Endothelial cell of umbilical vein (primary cell): Measurements from ENCODE around the gene TMC2. TPM values are rescaled to one million over a fixed set of nuclear protein-coding genes. Genes with fewer than 3 reads are reported as not detected.
"Not testable (repeated sequence)": the region's sequence is repeated elsewhere in the genome, so short reads cannot be mapped to it uniquely, and the experiment has no call there.

Experiments used
- BruUV-seq: library from RNA; stranded (reverse); fragments of 400-500 nt; replicated peaks from 2 replicates; lab custom pipeline; 2021; lab: Mats Ljungman, UMichigan
- CTCF ChIA-PET: fragments of 300-600, 350-600 bp; sonication (Branson Sonifier 250); formaldehyde crosslinking; loops from one replicate; lab custom pipeline; 2021; ENCODE audit warnings: antibody characterized with exemption, inconsistent platforms; lab: Charles Lee
- POLR2A ChIA-PET: fragments of 300-600, 350-600 bp; sonication (Branson Sonifier 250); formaldehyde crosslinking; loops from one replicate; lab custom pipeline; 2021; ENCODE audit warnings: antibody characterized with exemption, inconsistent platforms; lab: Charles Lee
- DNase-seq: peaks from one replicate; pipeline ENCODE4 v3.0.0-alpha.2; 2011; ENCODE audit warnings: low read depth, low spot score
- FAIRE-seq: peaks from 2 replicates; lab custom pipeline; 2011; peaks lifted over from hg19 to GRCh38; lab: Jason Lieb, UNC
- H2AFZ ChIP-seq: 2 replicates; pipeline ENCODE4 v1.6.0; 2012; ENCODE audit warnings: low read depth, low read length, control low read depth, inconsistent platforms
- H3K27ac ChIP-seq: 2 replicates; pipeline ENCODE4 v1.5.1; 2011; ENCODE audit warnings: low read depth, mild to moderate bottlenecking, control low read depth, low read length, moderate library complexity; ENCODE audit not compliant: insufficient read depth
- H3K27me3 ChIP-seq, 2 experiments: 2 replicates each; pipeline versions ENCODE4 v1.6.0 to v1.6.1; 2011; ENCODE audit warnings: low read length in 2 of 2, mixed read lengths in 1 of 2; ENCODE audit not compliant: control insufficient read depth in 2 of 2, insufficient read depth in 2 of 2
- H3K36me3 ChIP-seq, 2 experiments: 2 replicates in 1 of 2; 3 replicates in 1 of 2; pipeline ENCODE4 v1.5.1; 2011; ENCODE audit warnings: low read length in 2 of 2, mild to moderate bottlenecking in 1 of 2, moderate library complexity in 1 of 2; ENCODE audit not compliant: control insufficient read depth in 2 of 2, insufficient read depth in 2 of 2; ENCODE audit errors: extremely low read depth in 1 of 2
- H3K4me1 ChIP-seq: 3 replicates; pipeline ENCODE4 v1.5.1; 2011; ENCODE audit warnings: mild to moderate bottlenecking, low read length; ENCODE audit not compliant: control insufficient read depth, insufficient read depth; ENCODE audit errors: extremely low read depth
- H3K4me2 ChIP-seq: 2 replicates; pipeline ENCODE4 v1.6.1; 2011; ENCODE audit warnings: low read length, control low read depth, mixed read lengths; ENCODE audit not compliant: insufficient read depth
- H3K4me3 ChIP-seq, 3 experiments: fragments of 200-600 bp in 1 of 3; sonication (generic), shearing (Covaris generic) in 1 of 3; replicated peaks in 1 of 3; 2 replicates each; pipeline ENCODE4 v1.5.1; 2011 to 2016; ENCODE audit warnings: control low read depth in 3 of 3, low read length in 3 of 3, mild to moderate bottlenecking in 2 of 3, inconsistent platforms in 1 of 3, low read depth in 1 of 3, moderate library complexity in 1 of 3; ENCODE audit not compliant: insufficient read depth in 1 of 3
- H3K79me2 ChIP-seq: 2 replicates; pipeline ENCODE4 v1.6.0; 2012; ENCODE audit warnings: low read length, inconsistent platforms; ENCODE audit not compliant: control insufficient read depth, insufficient read depth
- H3K9ac ChIP-seq: replicated peaks from 2 replicates; pipeline ENCODE3; 2011; ENCODE audit warnings: low read length, control low read depth; ENCODE audit not compliant: insufficient read depth; ENCODE audit errors: extremely low read depth
- H3K9me1 ChIP-seq: replicated peaks from 3 replicates; pipeline ENCODE4 v1.6.0; 2011; ENCODE audit warnings: mild to moderate bottlenecking, low read length; ENCODE audit not compliant: control insufficient read depth, insufficient read depth; ENCODE audit errors: extremely low read depth
- H3K9me3 ChIP-seq: replicated peaks from 2 replicates; pipeline ENCODE4 v1.5.1; 2012; ENCODE audit warnings: low read length, inconsistent platforms; ENCODE audit not compliant: control insufficient read depth, insufficient read depth
- H4K20me1 ChIP-seq: replicated peaks from 2 replicates; pipeline ENCODE3; 2011; ENCODE audit warnings: mild to moderate bottlenecking, low read length; ENCODE audit not compliant: control insufficient read depth, insufficient read depth; ENCODE audit errors: extremely low read depth
- EZH2 ChIP-seq: IDR thresholded peaks from 2 replicates; pipeline ENCODE4 v1.6.1; 2012; ENCODE audit warnings: borderline replicate concordance, low read depth, mild to moderate bottlenecking, moderate library complexity, low read length, inconsistent platforms; ENCODE audit not compliant: severe bottlenecking
- FOS ChIP-seq: IDR thresholded peaks from 2 replicates; pipeline ENCODE4 v1.6.1; 2011; ENCODE audit warnings: mild to moderate bottlenecking, low read length, moderate library complexity, borderline replicate concordance; ENCODE audit not compliant: insufficient read depth
- GATA2 ChIP-seq: IDR thresholded peaks from 2 replicates; pipeline ENCODE4 v1.7.0; 2011; ENCODE audit warnings: low read depth, mild to moderate bottlenecking, moderate library complexity, mixed read lengths, low read length; ENCODE audit not compliant: insufficient read length, insufficient read depth
- MYC ChIP-seq: IDR thresholded peaks from one replicate; pipeline ENCODE4 v1.6.1; 2011; ENCODE audit warnings: mild to moderate bottlenecking, low read depth, low read length
- POLR2A ChIP-seq: IDR thresholded peaks from 2 replicates; pipeline ENCODE4 v1.6.1; 2012; ENCODE audit warnings: low read depth, mild to moderate bottlenecking, control low read depth, low read length
- dilution Hi-C: fragments of 300-500 bp; cut with MboI; formaldehyde crosslinking; loops from one replicate; pipeline ENCODE4 v1.15.0; 2019; ENCODE audit warnings: low sequenced_read_pairs; ENCODE audit not compliant: extremely low pct_ligation_motif_present
- intact Hi-C: fragments of 100-400 bp; cut with micrococcal nuclease; formaldehyde crosslinking; loops from one replicate; pipeline ENCODE4 v1.10.0; 2022
- polyA plus RNA-seq, 4 experiments: library from polyadenylated mRNA; depleted of rRNA in 3 of 4; stranded (reverse) in 3 of 4; unstranded in 1 of 4; fragments of >200 nt; gene quantifications; 2 replicates each; pipeline versions ENCODE4 v1.2.1 to v1.2.3, GENCODE V29; 2011 to 2012; ENCODE audit warnings: missing spikeins in 1 of 4
- total RNA-seq: library from RNA; stranded (reverse); gene quantifications from 2 replicates; pipeline ENCODE4 v1.2.3, GENCODE V29; 2021

Gene TMC2
- total and polyA plus RNA-seq, 2 donors (not counting 3 experiments of a cell fraction or from before 2014, with no cell fraction given), result not detected

DNA sequence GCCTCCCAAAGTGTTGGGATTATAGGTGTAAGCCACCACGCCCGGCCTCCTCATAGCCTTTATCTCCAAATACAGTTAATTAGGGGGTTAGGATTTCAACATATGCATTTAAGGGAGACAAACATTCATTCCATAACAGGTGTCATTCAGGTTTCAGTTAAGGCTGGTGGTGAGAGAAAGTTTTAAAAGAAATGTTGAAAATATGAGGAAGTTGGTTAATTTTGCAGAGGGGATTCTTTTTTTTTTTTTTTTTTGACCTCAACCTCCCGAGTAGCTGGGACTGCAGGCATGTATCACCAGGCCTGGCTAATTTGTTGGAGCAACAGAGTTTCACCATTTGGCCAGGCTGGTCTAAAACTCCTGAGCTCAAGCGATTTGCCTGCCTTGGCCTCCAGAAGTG is 143.7 kb downstream of the TMC2 start:
- FAIRE-seq, result no peak
- no peaks in the 10 kb centered on the region for H4K20me1 ChIP-seq
- no peaks in the 10 kb centered on the region for H3K79me2 ChIP-seq
- H3K4me3 ChIP-seq, result no peak overlapping the region
- no peaks in the 10 kb centered on the region for H3K36me3 ChIP-seq
- no peaks in the 10 kb centered on the region for H3K9me3 ChIP-seq
- TF ChIP-seq GATA2 (no peak), POLR2A (no peak), FOS (no peak), EZH2 (no peak), MYC (no peak)
- no peak overlapping the region for H2AFZ ChIP-seq
- peaks cover 5% of the 10 kb centered on the region in 2 experiments for H3K27me3 ChIP-seq
- POLR2A ChIA-PET, result no interaction called here
- CTCF ChIA-PET, result no interaction called here
- H3K9me1 ChIP-seq, result no peaks in the 10 kb centered on the region
- no peak overlapping the region for H3K4me2 ChIP-seq
- intact Hi-C loops, result no loop called here
- dilution Hi-C loops, result no loop called here
- no peak overlapping the region for H3K27ac ChIP-seq
- no peaks in the 10 kb centered on the region for H3K4me1 ChIP-seq
- BruUV-seq, result no TSS peak
- H3K9ac ChIP-seq, result no peak overlapping the region
- no peak for DNase-seq

DNA sequence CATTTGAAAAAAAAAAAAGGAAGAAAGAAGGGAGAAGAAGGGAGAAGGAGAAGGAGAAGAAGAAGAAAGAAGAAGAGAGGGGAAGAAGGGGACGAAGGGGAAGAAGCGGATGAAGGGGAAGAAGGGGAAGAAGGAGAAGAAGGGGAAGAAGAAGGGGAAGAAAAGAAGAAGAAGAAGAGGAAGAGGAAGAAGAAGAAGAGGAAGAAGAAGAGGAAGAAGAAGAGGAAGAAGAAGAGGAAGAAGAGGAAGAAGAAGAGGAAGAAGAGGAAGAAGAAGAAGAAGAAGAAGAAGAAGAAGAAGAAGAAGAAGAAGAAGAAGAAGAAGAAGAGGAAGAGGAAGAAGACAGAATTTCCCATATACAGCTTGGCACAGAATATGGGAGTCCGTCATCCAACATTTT is 145.7 kb downstream of the TMC2 start:
- CTCF ChIA-PET, H3K9me3 ChIP-seq, H3K4me3 ChIP-seq, intact Hi-C loops, DNase-seq, H3K27ac ChIP-seq, POLR2A ChIA-PET, dilution Hi-C loops, H3K79me2 ChIP-seq, H3K9ac ChIP-seq, H3K27me3 ChIP-seq, H3K9me1 ChIP-seq, H3K36me3 ChIP-seq, H3K4me1 ChIP-seq, H3K4me2 ChIP-seq, BruUV-seq, FAIRE-seq, H4K20me1 ChIP-seq, H2AFZ ChIP-seq: not testable (repeated sequence)

- dilution Hi-C loops, POLR2A ChIA-PET, H3K79me2 ChIP-seq, H3K9ac ChIP-seq, H3K9me1 ChIP-seq, H3K4me2 ChIP-seq, BruUV-seq, H3K9me3 ChIP-seq, FAIRE-seq, H4K20me1 ChIP-seq, intact Hi-C loops, H3K36me3 ChIP-seq, H2AFZ ChIP-seq, H3K4me1 ChIP-seq, H3K27ac ChIP-seq, H3K4me3 ChIP-seq, DNase-seq: not testable (repeated sequence)
- CTCF ChIA-PET, result interaction anchor here (0.9 to 3.2 kb wide), 3 partner anchors 9 to 68 kb away, joined by 5 to 15 read pairs (median 7); no protein-coding TSS in a partner anchor
- H3K27me3 ChIP-seq, result peaks cover 8 to 14% of the 10 kb centered on the region in 2 experiments
Observed at GRCh38 chr20:2684817-2685216, 148.4 kb downstream of the TMC2 start.
